HG03175 (cell line): ENCODE results near the gene FAM149A.

Experiments used
- ATAC-seq: cut with Tn5 transposase; IDR thresholded peaks from one replicate; pipeline ENCODE4 v1.9.1; 2021; ENCODE audit warnings: mild to moderate bottlenecking, moderate library complexity; ENCODE audit not compliant: unreplicated experiment

The FAM149A gene

GRCh38 chr4:186104890-186105646 is 564 bp downstream of the FAM149A start:
- peak; percentile 35 for ATAC-seq

DNA sequence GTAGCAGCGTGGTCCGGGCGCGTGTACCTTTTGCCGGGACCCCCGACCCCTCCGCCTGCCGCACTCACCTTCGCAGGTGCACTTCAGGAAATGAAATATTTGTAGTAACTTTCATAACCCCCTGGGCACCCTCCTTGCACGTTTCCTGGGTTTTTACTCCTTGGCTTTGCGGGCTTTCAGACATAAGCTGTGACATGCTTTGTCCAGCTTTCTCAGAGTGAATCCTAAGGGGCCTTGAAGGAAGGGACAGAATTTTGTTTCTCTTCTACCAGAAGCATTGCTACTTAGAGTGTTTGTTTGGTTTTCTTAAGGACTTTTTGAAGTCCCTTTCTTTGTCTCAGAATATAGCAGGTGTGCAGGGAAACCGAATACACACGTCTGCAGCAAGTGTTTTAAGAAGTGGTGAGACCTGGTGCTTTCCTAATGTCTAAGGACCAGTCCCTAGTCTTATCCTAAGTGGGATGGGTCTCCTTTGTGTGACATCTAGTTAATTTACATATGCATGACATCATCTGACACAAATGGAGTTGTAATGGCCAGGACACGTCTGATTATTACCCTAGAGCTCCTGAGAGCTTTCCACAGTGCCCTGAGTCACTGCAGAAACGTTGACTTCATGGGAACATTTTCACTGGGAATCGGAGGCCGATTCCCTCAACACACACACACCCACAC is 1.3 kb downstream of the FAM149A start:
- peak; percentile 6 for ATAC-seq

DNA sequence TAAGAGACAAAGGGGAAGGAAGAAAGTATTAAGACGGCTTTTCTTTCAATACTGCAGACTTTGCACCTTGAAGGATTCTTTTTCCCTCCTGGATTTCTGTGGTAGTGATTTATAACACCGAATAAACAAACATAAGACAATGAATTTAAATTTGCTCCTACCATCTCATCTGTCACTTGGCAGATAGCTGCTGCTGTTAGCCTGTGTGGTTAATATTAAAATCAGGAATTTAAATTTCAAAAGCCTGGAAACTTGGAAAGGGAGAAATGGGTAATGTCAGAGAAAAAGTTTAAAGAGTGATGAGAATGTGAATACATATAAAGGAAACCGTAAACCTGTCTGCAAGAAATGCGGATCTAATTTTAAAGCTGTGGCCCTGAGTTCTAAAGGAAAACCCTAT is 3.4 kb downstream of the FAM149A start:
- no peak for ATAC-seq

GRCh38 chr4:186108391-186108790 is 3.9 kb downstream of the FAM149A start:
- ATAC-seq, result no peak

GRCh38 chr4:186109245-186109644 is 4.7 kb downstream of the FAM149A start:
- no peak for ATAC-seq

DNA sequence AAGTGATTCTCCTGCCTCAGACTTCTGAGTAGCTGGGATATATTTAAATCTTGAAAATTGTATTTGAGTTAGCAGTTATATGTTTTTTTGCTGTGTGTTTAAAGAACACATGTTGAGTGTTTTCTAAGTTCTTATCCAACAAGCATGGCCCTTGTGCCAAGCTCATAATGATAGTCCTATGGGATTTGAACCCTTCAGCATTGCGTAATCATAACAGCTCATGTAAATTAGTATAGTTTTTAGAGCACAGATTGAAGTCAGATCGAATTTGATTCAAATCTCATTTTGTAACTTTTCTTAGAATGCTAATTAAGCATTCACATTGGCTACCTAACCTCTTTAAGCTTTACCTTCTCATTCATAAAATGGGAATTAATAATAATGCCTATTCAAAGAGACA is 12.2 kb downstream of the FAM149A start:
- no peak for ATAC-seq

DNA sequence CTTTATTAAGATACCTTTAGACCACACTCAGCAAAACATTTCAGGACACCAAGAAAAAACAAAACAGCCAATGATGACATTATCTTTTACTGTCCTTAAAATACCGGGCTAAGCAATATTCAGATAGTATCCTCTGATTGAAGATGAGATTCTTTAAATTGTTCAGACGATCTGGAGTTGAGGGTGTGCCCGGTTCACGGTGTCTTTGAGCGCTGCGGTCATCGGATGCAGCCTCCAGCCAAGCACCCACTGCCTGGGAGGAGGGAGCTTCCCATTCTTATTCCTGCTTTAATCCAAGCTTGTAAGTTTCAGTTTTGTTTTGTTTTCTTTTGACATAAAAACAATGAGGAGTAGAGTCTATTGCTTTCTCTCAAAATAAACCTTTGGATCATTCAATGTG is 14.1 kb downstream of the FAM149A start:
- no peak for ATAC-seq

DNA sequence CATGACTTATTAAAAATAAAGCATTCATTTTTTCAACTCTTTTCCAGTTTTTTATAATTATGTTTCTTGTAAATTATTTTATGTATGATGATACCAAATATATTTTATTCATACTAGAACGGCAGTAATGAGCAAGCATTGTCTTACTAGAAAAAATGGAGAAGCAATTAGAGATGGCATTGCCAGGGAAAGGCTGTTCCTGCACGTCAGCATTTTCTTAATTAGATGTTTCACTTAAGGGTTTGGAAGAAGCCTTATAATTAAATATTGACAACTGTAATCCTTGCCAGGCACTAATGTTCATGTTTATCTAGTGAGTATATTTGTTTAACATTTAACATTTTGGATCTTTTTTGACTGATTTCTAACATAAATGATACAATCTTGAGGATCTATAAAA is 16.6 kb downstream of the FAM149A start:
- no peak for ATAC-seq

DNA sequence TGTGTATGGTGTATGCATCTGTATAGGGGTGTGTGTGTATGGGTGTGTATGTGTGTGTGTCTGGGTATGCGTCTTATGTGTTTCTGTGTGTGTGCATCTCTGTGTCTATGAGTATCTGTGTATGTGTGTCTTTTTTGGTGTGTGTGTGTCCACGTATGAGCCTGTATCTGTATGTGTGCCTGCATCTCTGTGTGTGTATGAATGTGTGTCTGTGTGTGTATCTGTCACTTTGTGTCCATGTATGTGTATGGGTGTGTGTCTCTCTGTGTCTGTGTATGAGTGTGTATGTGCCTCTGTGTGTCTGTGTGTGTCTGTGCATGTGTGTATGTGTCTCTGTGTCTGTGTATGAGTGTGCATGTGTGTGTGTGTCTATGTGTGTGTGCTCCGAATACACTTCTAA is 24.3 kb downstream of the FAM149A start:
- no peak for ATAC-seq

DNA sequence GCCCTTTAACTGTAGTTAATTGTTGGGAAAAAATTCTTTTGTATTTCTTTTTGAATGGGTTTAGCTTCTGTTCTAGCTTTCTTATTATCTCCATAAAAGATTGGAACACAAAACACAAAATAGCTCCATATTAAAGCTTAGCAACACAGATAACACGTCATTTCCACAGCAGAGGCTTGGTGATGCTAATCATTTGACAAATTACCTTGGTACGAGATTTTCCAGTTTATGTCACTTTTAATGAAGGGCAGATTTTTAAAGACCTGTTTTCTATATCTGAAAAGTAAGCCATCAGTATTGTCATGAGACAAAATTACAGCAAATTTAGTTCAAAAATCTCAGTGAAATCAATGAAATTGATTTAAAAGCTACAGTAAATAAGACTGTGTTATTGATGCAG is 27.4 kb downstream of the FAM149A start:
- no peak for ATAC-seq

DNA sequence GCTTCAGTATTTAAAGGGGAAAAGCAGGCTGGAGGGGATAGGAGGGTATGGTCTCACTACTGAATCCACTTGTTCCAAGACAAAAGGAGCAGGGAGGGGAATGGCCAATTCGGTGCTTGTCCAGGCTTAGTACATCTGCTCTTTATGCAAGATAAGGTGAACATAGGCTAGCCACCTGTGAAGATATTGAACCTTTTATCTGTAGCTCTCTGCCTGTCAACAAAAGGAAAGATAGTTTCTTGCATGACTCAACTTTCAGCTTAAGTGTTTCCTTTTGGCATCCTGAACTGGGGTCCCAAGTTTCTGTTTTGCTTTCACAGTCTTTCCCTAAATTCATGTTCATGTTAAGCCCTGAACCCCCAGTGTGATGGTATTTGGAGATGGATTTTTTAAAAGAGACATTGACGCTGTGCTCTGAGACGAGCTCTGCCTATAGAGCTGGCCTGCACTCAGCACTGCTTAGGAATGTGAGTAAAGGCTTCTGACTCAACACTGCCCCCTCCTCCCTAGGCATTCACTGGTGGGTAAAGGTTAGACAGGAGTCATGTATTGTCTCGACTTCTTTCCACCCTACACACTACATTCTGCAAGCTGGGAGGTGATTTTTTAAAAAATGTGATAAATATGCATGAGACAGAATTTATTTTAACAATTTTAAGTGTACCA is 28.2 kb downstream of the FAM149A start:
- ATAC-seq, result no peak

DNA sequence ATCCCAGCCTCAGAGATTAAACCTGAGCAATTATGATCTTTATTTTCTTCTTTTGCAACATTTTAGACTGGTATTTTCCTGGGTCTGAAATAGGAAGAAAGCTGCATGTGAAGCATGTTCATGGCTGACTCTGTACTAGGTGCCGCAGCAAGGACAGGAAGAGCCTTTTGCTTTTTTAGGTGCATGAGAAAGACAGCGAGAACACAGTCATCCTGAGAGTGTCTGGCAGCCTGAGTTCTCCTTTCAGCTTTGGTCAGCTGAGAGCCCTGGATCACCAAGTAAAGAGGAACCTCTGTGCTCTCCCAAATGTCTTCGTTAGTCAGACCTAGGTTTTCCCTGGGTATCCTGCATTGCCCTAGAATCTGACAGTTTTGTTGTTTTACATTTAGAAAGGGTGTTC is 29.8 kb downstream of the FAM149A start:
- peak; percentile 99 for ATAC-seq

GRCh38 chr4:186134861-186135260 is 30.4 kb downstream of the FAM149A start:
- no peak for ATAC-seq

DNA sequence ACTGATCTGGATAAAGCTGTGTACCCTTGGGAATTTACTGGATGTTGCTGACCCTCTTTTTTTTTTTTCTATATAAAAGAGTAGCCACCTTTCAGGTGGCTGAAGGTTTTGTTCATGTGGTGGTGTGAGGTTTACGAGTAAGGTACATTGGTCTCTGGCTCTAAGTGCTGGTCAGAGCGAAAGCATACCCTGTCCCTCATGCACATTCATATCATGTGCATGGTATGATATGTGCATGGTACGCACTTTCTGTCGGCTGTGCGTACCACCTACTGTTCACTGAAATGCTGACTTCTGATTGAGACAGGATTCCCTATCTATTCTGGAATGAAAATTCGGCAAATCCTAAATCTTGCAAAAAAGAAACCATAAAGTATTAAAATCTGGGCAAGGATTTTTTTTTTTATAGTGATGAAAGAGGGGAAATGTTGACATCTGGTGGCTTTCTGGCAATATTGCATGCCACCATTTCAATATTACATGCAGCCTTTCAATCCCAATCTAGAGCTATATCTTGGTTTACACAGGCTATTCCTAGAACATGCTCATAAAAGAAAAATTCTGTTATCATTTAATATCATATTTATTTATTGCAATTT is 32.8 kb downstream of the FAM149A start:
- peak; percentile 33 for ATAC-seq

- peak; percentile 54 for ATAC-seq
Measured at GRCh38 chr4:186144198-186144945, 39.9 kb downstream of the FAM149A start.

DNA sequence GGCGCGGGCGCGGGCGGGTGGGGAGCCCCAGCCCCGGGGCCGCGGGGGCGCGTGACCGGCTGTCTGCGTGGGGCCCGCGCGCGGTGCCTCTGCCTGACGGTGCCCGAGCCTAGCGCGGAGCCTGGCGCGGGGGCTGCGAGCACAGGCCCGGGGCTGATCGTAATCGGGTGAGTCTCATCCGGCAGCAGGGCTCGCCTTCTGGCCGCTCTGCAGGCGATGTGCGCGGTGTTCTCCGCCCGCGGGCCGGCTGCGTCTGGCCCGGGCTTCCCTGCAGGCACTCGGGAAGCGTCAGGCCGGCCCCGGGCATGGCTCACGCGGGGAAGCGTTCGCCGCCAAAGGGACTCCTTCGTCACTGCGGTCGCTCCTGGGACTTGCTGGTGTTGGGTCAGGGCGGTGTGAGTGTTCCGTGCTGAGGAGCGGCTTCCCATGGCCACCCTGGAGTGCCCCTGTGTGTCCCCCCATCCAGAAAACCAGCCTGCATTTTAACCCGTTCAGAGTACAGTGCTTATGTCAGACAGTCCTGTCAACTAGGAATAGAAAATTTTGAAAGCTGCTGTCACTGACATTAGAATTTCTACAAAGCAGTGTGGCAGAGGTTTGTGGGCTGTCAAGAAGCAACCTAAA is 40.6 kb downstream of the FAM149A start:
- ATAC-seq, result peak; percentile 38

GRCh38 chr4:186146458-186146857 is 42.0 kb downstream of the FAM149A start:
- ATAC-seq, result no peak

- ATAC-seq, result no peak
Measured at GRCh38 chr4:186148336-186148975, 44.0 kb downstream of the FAM149A start.

- no peak for ATAC-seq
Measured at GRCh38 chr4:186149872-186150271, 45.4 kb downstream of the FAM149A start.

DNA sequence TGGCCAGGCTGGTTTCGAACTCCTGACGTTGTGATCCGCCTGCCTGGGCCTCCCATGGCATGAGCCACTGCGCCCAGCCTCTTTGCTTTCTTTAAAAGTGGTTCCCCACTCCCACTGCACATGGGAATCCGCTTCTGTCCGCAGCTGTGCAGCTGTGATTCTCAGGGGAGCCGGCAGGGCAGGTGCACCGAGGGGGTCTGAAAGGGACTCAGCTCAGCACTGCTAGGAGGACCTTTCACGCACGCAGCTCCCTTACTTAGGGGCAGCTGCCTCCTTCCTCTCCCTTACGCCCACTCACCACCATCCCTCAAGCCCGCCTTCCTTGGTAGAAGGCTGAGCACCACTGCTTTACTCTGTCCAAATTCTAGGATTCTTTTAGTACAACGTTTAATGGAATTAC is 46.4 kb downstream of the FAM149A start:
- ATAC-seq, result no peak
